ENCODE results near the gene ELOVL5.
"Not testable (repeated sequence)": the region's sequence is repeated elsewhere in the genome, so short reads cannot be mapped to it uniquely, and the experiment has no call there.

ELOVL5 gene

DNA sequence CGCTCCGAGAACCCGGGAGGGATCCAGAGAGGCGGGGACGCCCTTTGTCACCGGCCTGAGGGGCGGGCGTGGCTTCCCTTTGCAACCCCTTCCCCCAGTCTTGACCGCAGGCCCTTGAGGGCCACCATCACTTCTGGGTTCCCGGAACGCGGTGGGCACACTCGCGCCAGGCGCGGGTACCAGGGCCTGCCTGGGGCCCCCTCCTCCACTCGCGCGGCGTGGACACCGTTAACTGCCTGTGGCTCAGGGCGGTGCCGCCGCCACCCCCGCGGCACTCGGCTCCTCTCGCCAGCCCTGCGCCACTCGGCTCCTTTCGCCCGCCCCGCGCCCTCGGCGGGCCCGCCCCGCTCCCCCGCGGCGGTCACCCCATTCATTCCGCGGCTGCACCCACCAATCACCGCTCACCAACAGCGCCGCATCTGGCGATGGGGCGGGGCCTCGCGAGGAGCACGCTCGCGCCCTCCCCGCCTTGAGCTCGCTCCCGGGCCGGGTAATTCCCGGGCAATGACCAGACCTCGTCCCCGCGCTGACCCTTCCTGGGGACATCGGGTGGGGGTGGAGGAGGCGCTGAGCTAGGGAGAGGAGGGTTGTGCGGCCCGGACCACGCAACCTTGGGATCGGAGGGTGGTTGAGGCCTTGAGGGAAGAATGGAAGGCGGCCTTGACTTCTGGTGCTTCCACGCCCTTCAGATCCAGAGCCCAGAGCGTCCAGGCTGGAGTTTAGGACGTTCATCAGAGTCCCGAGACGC, 10.5 kb upstream of the ELOVL5 start:
- DNase-seq: peak; percentile 88 to 91

DNA sequence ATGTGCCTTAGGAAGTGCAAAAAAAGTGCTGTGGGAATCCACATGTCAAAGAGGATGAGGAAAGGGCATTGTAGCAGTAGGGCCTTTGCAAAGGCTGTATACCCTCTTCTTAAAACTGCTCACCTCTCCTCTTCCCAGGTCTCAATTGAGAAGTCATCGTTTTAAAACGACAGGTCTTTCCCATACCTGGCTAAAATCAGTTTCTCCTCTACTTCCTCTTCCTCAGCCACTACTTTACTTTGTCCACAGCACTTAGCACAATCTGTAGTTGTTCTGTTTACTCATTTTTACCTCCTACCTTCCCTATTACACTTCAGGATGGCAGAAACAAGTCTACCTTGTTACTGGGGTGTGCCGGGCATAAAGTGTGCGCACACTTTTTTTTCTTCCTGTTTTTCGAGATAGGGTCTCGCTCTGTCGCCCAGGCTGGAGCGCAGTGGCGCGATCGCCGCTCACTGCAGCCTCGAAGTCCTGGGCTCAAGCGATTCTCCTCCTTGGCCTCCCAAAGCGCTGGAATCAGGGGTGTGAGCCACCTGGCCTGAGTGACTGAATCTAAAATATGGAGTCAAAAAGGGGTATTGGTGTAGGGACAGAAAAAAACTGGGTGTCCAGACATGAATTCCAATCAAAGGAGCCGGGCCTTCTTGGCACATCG, 9.8 kb upstream of the ELOVL5 start:
- DNase-seq: no peak

DNA sequence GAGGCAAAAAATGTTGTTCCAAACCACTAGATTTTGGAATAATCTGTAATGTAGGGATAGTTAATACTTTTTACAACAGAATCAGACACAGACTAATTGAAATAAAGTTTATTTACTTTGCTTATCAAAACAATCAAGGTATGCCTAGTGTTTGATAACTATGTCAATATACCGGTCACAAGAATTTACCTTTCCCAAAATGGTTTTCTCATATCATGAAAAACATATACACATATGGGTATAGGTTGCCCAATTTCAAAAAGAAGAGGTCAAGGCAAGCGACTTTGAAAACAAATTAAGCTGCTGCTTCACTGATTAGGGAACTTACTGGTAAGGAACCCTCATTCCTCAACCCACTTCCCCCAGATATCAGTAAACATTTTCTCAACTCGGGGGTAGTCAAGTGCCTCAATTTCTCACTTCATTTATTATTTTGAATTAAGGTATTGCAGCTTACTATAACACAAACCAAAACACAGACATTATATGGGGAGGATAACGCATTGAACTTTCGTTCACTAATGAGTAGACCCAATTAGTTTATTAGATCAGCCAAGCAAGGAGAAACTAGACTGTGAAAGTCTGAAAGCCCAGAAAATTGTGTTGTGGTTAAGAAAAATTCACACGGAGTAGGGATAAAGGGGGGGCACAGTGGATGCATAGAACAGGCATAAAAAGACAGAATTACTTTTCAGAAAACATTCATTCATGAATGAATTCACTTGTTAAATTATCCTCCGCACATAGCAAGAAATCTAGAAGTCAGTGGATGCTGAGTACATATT, 9.0 kb upstream of the ELOVL5 start:
- no peak for DNase-seq

DNA sequence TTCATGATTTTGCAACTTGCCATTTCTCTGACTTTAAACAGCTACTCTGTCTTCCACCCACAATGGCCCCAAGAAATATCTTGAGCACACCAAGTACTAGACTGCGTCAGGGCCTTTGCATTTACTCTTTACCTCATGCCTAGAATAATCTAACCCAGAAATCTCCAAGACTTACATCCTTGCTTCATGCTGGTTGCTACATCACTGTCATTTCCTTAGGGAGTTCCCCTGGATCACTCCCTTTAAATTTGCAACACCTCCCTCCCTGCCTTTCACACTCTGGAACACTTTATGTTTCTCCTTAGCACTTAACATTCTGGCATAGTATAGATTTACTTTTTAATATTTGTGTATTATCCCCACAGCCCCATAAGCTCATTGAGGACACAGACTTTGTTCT, 4.9 kb upstream of the ELOVL5 start:
- DNase-seq: no peak

GRCh38 chr6:53352360-53352759, 3.6 kb upstream of the ELOVL5 start:
- no peak for DNase-seq

- DNase-seq: no peak
These were observed 501 bp upstream of the ELOVL5 start for GRCh38 chr6:53349209-53349693.

DNA sequence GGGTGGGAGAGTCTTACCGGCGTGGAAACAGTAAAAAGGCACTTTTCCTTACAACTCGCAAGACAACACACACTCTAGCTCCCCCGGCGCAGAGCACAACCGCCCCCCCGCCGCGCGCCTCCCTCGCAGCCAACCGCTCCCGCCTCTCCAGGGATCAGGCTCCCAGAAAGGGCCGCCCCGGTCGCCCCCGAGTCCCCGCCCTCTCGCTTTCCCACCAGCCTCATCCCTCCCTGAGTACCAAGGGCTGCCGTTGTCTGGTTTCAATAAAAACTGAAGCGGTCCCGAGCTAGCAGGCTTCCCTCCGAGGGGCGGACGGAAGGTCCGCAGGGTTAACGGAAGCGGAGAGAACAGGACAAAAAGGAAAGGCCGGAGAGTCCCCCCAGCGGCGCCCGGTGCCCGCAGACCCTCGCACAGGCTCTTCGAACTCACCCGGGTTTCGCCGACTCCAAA, 804 bp downstream of the ELOVL5 start:
- peak; percentile 43 to 48 for DNase-seq

DNA sequence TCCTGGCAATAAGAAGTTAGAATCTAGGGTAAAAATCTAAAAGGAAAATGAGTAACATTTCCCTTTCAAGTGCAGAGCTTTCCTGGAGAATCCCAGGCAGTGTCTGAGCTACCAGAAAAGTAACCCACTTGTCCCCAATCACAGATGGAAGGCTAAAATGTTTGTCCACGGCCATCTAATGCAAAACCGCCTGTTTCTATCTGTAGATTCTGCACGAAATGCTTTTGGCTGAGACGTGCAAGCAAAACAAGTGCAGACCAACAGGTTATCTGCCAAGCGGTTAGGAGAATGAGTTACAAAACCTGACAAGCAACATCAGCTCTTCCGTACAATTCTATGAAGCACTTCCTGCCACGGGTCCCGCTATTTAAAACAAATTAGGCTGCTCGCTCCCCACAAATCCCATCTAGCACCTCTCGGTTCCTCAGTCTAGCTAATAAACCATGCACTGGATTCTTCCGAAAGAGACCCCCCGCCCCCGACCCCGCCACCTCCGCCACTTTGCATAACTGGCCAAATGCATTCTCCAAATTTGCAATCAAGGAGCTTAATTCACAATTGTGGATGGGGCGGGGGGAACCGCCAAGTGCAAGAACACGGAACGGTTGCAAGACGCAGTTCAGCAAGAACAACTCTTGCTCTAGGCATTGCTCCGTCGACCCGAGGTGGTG, 1.4 kb downstream of the ELOVL5 start:
- DNase-seq: no peak

GRCh38 chr6:53346049-53346448, 2.7 kb downstream of the ELOVL5 start:
- DNase-seq: not testable (repeated sequence)

GRCh38 chr6:53344969-53345368, 3.8 kb downstream of the ELOVL5 start:
- no peak for DNase-seq

GRCh38 chr6:53343092-53343491, 5.7 kb downstream of the ELOVL5 start:
- no peak for DNase-seq

DNA sequence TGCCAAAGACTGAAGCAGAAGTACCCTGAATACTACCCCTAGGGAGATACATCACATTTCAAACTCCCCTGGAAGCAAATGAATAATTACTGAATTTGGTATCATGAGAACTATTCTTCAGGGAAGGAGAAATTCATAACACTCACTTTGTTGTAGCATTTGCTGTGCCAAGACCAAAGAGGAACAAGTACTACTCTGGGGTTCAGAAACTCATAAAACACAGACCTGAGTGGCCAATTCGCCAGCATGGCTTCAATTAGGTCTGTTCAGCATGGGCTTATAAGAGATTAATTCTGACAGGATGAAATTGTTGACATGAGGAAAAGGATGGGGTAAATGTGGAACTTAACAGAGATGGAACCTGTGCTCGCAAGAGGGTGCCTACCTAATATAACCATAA, 6.5 kb downstream of the ELOVL5 start:
- DNase-seq: no peak

- DNase-seq: no peak
These were observed 8.2 kb downstream of the ELOVL5 start for GRCh38 chr6:53340536-53340935.

- DNase-seq: no peak
These were observed 9.3 kb downstream of the ELOVL5 start for GRCh38 chr6:53339424-53339823.

DNA sequence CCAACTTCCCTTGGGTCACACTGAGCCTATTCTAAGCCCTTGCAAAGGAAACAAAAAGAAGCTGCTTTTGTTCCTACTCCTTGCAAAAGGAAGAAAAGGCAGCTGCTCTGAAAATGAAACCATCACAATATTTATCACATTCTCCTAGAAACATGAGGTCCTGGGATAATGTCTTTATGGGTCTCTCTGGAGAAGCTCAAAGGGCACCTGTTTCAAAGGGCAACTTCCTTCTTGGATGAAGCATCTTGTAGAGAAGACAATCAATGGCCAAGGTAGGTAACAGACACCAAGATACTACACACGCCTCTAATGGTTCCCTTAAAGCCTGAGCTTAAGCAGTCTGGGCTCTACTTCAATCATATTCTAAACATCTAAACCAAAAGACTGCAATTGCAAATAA, 10.4 kb downstream of the ELOVL5 start:
- no peak for DNase-seq

GRCh38 chr6:53336070-53336469, 12.7 kb downstream of the ELOVL5 start:
- no peak for DNase-seq

DNA sequence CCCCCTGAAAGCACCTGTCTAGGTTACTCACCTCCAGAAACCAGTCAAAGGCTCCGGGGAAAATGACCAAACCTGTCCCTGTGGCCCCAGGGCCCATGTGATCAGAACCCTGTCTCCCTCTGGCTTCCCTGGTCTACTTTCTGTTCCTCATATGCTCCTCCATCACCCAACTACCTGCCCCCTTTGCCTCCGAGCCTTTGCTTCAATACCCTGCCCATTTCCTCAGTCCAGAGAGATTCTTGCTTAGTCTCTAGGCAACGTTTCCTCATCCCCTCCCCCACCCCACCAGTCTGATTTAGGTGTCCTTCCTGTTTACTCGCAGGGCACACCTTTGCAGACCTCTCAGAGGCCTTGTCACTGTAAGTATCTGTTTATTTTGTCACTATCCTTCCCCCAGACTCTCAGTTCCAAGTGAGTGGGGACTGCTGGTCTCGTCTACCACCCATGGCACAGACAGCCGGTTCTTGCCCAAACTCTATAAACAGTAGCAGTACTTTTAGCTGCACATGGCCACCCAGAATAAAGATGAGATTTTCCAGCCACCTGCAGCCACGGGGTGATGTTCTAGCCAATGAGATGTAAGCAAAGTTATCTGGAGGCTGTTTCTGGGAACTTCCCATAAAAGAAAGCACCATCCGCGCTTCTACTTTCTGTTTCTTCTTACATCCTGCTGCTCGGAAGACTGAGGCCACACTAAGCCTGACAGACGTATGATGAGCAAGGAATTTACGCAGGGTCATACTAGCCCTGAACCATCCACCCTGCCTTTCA, 13.3 kb downstream of the ELOVL5 start:
- peak; percentile 32 to 44 for DNase-seq

DNA sequence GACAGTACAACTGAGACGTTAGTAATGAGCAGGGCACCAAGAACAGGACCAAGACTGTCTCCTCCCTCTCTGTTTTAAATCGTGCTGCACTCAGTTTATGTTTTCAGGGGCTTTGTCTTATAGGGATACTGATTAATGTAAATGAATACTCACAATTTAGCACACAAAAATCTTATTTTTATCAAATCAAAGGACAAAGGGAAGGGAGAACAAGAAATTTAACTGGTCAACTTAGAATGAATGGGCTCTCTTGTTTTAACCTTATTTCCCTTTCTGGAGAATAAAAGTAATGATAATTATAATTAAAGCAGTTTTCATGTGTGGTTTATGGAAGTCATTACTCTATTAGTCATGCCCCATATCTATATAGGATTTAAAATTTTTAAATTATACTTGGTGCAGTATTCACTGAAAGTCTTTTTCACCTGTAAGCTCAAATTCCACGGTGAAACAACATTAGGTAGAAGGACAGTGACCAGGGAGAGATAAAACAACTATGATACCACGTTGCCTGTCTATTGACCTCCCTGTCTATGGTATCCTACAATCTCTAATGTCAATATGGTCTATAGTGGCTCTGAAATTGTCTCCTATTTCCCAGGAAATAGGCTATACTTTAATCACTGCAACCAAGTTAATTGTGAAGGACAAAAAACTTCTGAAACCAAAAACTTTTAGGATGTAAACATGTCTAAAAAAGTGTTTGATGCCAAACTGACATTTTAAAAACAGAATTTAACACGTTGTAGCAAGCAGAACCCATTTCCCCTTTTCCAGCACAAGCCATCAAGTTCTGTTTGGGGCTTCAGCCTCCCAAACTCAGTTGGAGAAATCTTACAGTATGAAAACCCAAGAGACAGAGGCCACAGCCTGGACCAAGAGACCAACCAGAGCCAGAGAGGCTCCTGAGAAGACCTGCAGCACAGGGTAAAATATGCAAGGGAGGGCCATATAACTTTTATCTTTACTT, 15.0 kb downstream of the ELOVL5 start:
- DNase-seq: no peak

GRCh38 chr6:53331678-53332077, 17.1 kb downstream of the ELOVL5 start:
- DNase-seq: no peak

DNA sequence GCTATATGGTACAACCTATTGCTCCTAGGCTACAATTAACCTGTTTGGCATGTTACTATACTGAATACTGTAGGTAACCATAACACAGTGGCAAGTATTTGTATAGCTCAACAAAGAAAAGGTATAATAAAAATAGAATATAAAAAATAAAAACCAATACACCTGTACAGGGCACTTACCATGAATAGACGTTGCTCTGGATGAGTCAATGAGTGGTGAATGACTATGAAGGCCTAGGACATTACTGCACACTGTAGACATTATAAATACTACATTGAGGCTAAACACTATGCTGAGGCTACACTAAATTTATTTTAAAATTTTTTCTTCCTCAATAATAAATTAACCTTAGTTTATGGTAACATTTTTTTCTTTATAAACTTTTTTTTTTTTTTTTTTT, 18.6 kb downstream of the ELOVL5 start:
- DNase-seq: no peak

DNA sequence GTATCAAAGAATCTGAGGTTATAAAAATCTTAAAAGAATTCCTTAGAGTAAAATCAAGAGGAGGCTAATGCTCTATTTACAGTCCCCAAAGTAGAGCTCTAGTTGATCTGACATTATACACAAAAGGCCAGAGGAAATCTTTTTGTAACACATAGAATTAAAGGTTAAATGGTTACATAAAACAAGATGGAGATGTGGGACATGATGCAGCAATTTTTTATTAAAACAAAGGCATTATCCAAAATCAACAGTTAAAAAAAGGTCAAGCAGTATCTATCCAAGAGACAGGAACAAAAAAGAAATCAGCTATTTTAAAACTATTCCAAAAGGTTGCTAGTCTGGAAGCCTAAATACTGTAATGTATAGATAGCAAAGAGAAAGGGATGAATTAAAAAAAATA, 20.4 kb downstream of the ELOVL5 start:
- no peak for DNase-seq

All from stimulated activated CD4-positive, alpha-beta T cell treated with anti-CD3 and anti-CD28 coated beads, Interleukin-2, amount 100 ng/mL, for 48 hours (primary cell).